ENCODE results near the gene NDRG4. TPM values are rescaled to one million over a fixed set of nuclear protein-coding genes. Genes with fewer than 3 reads are reported as not detected.
A peak's percentile ranks its signal among the peaks of the same experiment; 100 is the strongest.

Gene NDRG4
- total RNA-seq, 3 donors from 2014 or later = 3.7 to 35.0 (median 5.6) TPM

DNA sequence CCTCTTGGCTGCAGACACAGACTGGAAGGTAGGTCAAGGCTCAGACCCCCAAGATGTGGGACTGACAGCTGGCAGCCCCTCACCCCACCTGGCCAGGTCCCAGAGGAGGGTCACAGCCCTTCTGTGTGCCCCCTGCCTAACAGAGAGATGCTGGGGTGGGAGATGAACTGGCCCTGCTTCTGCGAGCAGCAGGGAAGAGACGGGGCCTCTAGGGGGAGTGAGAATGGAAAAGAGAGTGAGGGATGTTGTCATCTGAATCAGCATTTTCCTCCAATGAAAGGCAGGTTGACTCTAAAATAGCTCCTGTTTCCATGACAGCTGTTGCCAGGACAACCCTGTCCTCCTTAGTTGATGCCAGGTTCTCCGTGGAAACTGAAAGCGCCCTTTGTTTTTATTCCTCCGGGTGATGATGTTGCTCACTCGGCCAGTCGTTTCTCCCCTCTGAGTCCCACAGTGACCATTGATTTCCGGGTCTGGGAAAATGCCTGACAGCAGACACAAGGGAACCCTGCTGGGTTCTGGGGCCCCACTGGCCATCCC, 4.9 kb upstream of the NDRG4 start:
- peak overlapping the region in 1 of 3 donors; percentile 31 for H3K4me3 ChIP-seq
- H3K36me3 ChIP-seq = no peaks in the 10 kb centered on the region
- no peaks in the 10 kb centered on the region for H3K4me1 ChIP-seq
- no peaks in the 10 kb centered on the region for H3K27me3 ChIP-seq
- DNase-seq (ENCODE audit: low spot score in 2 of 2) = peak; percentile 49 to 68
- TF ChIP-seq, protein P1, sequence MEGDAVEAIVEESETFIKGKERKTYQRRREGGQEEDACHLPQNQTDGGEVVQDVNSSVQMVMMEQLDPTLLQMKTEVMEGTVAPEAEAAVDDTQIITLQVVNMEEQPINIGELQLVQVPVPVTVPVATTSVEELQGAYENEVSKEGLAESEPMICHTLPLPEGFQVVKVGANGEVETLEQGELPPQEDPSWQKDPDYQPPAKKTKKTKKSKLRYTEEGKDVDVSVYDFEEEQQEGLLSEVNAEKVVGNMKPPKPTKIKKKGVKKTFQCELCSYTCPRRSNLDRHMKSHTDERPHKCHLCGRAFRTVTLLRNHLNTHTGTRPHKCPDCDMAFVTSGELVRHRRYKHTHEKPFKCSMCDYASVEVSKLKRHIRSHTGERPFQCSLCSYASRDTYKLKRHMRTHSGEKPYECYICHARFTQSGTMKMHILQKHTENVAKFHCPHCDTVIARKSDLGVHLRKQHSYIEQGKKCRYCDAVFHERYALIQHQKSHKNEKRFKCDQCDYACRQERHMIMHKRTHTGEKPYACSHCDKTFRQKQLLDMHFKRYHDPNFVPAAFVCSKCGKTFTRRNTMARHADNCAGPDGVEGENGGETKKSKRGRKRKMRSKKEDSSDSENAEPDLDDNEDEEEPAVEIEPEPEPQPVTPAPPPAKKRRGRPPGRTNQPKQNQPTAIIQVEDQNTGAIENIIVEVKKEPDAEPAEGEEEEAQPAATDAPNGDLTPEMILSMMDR (IDR thresholded peaks at IDR 0.05) = peak in 1 of 3 donors; percentile 25
- TF ChIP-seq POLR2AphosphoS5 (IDR thresholded peaks at IDR 0.05) = no peak
- intact Hi-C loops (cut with DNase I; ENCODE audit: low total_unique reads) = no loop called here
- H3K9me3 ChIP-seq = no peaks in the 10 kb centered on the region
- peak overlapping the region in 1 of 2 donors; percentile 79 for H3K27ac ChIP-seq

DNA sequence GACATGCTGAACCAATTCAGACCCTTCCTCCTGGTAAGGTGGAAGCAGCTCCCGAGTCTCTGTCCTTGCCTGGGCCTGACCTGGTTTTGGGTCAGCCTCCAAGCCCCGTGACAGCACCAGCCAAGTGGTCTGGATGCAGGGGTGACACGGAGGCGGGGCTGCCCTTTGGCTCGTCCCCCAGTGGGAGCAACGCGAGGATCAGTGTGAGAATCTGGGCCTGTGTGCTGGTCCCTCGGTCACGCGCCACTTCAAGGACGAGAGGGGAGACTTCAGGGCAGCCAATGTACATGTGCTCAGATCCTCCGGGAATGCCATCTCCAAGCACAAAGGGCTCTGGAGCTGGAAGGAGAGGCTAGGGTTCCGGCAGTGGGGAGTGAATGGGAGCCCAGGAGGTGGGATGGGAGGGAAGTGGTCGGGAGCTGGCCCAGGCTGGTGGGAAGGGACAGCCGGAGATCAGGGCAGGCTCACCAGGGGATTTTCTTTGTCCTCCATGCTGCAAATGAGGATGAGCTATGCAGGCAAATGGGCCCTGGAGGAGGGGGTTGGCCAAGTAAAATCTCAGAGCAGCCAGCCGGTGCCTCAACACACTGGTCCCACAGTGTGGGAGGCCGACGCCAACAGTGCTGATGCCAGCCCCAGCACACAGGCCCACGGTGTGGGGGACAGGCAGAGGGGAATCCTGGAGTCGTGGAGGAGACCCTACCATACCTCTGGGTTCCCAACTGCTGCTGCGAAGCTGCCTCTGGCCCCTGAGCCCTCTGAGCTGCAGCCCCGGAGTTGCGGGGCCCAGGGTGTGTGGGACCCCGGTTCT, 4.2 kb upstream of the NDRG4 start:
- DNase-seq (ENCODE audit: low spot score in 2 of 2) = no peak
- TF ChIP-seq POLR2AphosphoS5 (IDR thresholded peaks at IDR 0.05) (no peak), POLR2A (IDR thresholded peaks at IDR 0.05) (no peak)
- TF ChIP-seq, protein P1 (IDR thresholded peaks at IDR 0.05) = no peak
- peak overlapping the region in 1 of 3 donors; percentile 31 for H3K4me3 ChIP-seq
- H3K27me3 ChIP-seq = peaks cover 0 to 6% of the 10 kb centered on the region in 2 donors
- no peaks in the 10 kb centered on the region for H3K36me3 ChIP-seq
- H3K27ac ChIP-seq = peak overlapping the region in 1 of 2 donors; percentile 79
- no peaks in the 10 kb centered on the region for H3K9me3 ChIP-seq
- no peaks in the 10 kb centered on the region for H3K4me1 ChIP-seq
- intact Hi-C loops (cut with DNase I; ENCODE audit: low total_unique reads) = no loop called here

DNA sequence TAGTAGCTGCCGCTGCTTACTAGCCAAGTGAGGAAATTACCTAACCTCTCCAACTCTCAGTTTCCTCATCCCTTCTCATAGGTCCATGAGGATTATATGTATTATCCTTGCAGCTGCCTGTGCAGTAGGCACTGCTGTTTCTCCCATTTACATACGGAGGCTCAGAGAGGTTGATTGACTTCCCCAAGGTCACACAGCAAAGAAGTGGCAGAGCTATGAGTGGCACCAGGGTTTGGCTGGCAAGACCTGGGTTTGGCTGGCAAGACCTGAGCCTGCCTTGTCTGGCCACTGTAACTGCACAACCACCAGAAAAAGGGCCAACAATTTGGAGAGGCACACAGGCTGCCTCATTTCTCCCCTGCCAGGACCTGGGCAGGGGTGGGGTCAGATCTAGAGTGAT, 2.5 kb upstream of the NDRG4 start:
- no peak for TF ChIP-seq POLR2AphosphoS5 (IDR thresholded peaks at IDR 0.05)
- no peak for TF ChIP-seq POLR2A (IDR thresholded peaks at IDR 0.05)
- TF ChIP-seq, protein P1 (IDR thresholded peaks at IDR 0.05) = no peak
- H3K4me1 ChIP-seq = no peaks in the 10 kb centered on the region
- intact Hi-C loops (cut with DNase I; ENCODE audit: low total_unique reads) = no loop called here
- H3K27ac ChIP-seq = no peak overlapping the region
- peaks cover 3 to 21% of the 10 kb centered on the region in 2 donors for H3K27me3 ChIP-seq
- H3K4me3 ChIP-seq = no peak overlapping the region
- no peaks in the 10 kb centered on the region for H3K9me3 ChIP-seq
- no peak for DNase-seq (ENCODE audit: low spot score in 2 of 2)
- no peaks in the 10 kb centered on the region for H3K36me3 ChIP-seq

DNA sequence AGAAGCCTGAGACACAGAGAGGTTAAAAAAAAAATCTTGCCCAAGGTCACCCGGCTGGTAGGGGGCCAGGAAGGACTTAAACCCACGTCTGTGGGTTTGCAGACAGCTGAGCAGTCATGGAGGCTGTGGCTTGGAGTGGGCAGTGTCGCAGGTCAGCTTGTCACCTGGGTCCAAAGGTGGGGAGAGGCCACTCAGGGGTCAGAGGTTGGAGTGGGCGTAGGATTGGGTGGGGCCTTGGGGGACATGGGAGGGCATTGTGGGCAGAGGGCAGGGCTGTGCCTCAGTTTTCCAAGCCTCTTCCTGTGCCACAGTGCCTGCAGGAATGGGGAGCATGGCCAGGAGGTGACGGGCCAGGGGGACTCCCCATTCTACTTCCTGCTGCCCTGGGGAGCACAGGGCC, 2.0 kb upstream of the NDRG4 start:
- H3K9me3 ChIP-seq = no peaks in the 10 kb centered on the region
- intact Hi-C loops (cut with DNase I; ENCODE audit: low total_unique reads) = no loop called here
- H3K36me3 ChIP-seq = no peaks in the 10 kb centered on the region
- DNase-seq (ENCODE audit: low spot score in 2 of 2) = peak in 1 of 2 donors; percentile 35
- H3K27ac ChIP-seq = no peak overlapping the region
- TF ChIP-seq, protein P1 (IDR thresholded peaks at IDR 0.05) = no peak
- no peak for TF ChIP-seq POLR2AphosphoS5 (IDR thresholded peaks at IDR 0.05)
- no peak for TF ChIP-seq POLR2A (IDR thresholded peaks at IDR 0.05)
- H3K4me1 ChIP-seq = no peaks in the 10 kb centered on the region
- H3K4me3 ChIP-seq = no peak overlapping the region
- peaks cover 3 to 24% of the 10 kb centered on the region in 2 donors for H3K27me3 ChIP-seq
